SHP77 (cell line): Measurements from ENCODE around the gene NBPF8.
"Not testable (repeated sequence)": the region's sequence is repeated elsewhere in the genome, so short reads cannot be mapped to it uniquely, and the experiment has no call there.

Source experiments
- DNase-seq, 2 experiments: peaks; one replicate each; lab custom pipeline; 2025; lab: John Stamatoyannopoulos, UW

The NBPF8 gene, protein sequence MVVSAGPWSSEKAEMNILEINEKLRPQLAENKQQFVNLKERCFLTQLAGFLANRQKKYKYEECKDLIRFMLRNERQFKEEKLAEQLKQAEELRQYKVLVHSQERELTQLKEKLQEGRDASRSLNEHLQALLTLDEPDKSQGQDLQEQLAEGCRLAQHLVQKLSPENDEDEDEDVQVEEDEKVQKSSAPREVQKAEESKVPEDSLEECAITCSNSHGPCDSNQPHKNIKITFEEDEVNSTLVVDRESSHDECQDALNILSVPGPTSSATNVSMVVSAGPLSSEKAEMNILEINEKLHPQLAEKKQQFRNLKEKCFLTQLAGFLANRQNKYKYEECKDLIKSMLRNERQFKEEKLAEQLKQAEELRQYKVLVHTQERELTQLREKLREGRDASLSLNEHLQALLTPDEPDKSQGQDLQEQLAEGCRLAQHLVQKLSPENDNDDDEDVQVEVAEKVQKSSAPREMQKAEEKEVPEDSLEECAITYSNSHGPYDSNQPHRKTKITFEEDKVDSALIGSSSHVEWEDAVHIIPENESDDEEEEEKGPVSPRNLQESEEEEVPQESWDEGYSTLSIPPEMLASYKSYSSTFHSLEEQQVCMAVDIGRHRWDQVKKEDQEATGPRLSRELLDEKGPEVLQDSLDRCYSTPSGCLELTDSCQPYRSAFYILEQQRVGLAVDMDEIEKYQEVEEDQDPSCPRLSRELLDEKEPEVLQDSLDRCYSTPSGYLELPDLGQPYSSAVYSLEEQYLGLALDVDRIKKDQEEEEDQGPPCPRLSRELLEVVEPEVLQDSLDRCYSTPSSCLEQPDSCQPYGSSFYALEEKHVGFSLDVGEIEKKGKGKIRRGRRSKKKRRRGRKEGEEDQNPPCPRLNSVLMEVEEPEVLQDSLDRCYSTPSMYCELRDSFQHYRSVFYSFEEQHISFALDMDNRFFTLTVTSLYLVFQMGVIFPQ

DNA sequence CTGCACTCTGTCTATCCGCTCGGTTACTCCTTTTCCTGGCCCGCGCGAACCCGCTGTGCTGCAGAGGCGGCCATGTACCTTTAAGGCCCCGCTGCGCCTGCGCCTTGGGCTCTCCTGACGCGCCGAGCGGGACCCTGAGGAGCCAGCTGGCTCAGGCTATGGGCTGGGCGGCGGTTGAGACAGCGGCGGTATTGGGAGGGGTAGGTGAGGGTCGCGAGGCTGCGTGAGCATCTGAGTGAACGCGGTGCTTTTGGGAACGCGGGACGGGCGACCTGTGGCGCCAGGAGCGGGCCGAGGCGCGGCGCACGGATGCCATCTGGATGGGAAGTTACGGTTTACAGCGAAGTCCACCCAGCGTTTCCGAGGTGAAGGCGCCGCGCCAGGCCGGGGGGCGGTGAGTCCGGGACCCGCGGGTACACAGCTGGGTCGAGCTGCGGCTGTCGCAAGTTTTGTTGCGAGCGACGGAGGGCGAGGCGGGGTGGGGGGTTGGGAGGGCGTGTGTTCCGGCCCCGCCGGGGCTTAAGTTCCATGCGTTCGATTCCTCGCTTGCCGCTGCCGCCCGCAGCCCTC, at the start of gene NBPF8:
Gene NBPF8 (plus strand): TSS at position 125 of the 570 bp plus-strand sequence. CDS start 21,488 bp downstream, outside the sequence.
- peak; percentile 16 to 34 for DNase-seq

DNA sequence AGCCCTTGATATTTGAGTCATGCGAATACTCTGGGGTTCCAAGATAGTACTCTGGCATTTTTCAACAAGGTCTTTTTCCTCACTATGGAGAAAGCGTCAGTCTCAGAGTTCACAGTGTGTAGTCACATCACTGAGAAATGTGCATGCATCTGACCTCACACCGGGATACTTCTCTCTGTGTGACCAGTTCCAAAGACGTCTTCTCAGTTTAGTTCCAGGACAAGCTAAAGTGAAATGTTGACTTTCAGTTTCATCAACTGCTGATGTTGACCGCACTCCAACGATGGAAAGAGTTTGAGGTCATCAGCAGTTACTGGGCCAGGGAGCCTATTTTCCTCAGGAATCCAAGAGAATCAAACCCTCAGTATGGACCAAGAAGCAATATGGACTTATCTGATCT, 47.1 kb upstream of the NBPF8 start:
- DNase-seq = not testable (repeated sequence)

DNA sequence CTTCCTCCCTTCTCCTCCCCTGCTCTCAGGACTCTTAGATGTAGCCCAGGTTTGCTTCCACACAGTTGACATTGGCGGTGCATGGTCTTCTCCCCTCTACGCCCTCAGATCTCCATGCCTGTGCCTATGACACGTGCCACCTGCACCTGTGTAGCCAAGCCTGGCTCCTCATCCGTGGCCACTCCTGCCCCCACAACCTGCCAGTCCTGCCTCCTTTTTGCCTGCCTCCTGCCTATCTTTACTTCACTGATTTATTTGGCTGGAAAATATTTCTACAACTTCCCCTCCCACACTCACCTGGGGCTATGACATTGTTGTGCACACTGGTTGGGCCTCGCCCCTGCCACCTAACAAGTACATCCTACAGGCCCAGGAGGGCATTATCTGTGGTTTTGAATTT, 28.2 kb upstream of the NBPF8 start:
- not testable (repeated sequence) for DNase-seq

DNA sequence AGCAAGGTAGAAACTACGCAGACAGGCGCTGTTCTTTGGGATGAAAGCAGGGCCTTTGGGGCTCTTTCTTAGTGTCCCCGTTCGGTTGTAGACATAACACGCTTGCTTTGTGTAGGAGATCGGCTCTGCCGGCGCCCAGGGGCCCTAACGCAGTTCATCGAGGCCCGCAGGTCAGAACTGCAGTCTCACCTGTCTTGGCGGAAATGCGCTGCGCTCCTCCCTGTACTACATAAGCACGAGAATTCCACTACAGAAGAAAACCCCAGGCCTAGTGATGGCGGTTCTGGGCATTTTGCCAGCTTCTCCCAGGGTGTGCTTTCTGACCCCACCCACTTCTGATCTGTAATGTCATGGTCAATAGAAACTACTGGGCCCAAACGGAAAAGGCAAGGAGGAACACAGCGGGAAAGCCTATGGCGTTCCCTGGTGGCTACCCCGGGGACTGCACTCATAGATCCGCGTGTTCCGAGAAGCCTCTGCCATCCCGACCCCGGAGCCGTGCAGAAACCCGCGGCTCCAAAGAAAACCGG, 26.2 kb upstream of the NBPF8 start:
- DNase-seq = peak; percentile 51 to 60

DNA sequence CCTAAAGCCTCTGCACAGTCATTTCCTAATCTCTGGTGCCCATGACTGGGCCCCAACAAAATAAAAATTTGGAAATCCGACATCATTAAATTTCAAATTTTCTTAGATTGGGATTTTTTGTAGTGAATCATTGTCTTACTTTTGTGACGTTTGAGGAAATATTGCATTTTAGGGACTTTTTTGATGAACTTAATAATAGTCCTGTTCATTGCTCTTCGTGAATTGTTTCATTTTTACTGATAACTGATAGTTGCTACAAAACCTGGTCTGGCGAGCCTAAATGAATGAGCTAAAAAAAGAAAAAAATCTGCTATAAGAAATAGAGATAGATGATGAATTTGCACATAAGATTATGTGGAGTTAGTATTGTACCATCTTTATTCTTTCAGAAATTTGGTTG, 23.5 kb upstream of the NBPF8 start:
- DNase-seq = not testable (repeated sequence)

DNA sequence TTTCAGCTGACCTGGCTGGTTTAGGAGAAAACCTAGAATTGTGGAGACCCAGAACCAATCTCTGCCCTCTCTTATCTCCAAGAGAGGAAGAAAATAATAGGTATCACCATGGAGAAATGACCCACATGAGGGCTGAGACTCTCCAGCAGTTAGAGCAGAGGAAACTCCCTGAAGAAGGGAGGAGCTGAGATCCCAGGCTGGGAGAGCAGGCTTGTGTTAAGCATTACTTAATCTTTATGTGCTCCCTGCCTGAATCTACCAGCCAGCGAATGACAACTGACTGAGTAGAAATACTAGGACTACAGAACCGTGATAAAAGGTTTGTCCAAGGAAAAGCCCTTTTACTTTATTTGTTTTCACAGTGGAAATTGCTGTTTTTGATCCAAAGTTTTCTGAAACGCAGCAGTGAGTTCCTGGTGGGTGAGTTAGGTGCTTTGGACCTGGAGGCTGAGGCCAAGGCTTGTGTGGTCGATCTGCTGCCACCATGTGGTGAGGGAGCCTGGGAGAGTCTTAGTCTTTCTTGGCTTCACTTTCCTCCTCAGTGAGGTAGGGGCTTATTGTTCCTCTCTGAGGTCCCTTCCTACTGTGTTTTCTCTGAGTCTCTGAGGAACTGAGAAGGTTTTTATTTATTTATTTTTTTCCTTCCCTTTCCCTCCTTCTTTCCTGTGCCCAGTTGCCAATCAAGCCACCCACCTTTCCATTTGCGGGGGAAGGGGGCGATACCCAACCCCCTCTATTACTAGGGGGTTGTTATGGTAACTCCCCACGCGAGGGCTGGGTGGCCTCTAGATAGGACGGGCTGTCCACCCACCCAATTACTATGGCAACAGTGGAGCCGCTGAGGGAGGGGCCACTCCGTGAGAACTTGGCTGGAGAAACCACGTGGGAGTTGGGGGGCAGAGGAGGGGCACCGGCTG, 21.3 kb upstream of the NBPF8 start:
- DNase-seq = not testable (repeated sequence)

DNA sequence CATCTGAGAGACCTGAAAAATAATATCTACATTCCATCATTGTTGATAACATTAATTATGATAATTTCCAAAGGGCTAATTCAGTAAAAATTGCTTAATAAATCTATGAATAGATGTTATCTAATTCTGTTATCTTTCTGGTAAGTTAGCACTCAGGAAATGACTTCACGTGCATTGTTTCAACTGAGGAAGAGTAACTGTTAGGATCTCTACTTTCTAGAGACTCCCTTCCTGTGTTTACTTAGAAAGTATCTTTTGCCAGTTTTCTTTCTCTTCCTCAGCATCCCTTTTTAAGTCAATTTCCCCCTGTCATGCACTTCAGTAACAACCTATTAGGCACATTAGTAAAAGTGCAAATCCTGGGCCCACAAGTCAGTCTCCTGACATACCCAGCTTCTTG, 9.5 kb upstream of the NBPF8 start:
- not testable (repeated sequence) for DNase-seq

DNA sequence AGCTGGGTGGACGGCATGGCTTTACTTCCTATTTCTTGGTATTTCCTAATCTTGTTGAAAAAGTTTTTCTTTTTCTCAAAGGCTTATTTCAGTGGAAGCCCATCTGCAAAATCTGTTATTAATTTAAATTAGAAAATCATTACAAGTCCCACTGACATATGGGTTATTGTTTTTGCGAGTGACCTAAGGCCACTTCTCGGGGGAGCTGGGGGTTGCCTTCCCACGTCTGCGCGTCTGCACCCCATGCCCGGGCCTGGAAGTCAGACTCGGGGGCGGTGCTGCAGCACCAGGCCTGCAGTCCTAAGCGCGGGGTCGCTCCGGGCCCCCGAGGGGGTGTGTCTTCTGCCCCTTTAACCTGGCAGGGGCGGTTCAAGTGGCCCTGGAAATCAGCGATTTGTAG, 384 bp upstream of the NBPF8 start:
- not testable (repeated sequence) for DNase-seq

DNA sequence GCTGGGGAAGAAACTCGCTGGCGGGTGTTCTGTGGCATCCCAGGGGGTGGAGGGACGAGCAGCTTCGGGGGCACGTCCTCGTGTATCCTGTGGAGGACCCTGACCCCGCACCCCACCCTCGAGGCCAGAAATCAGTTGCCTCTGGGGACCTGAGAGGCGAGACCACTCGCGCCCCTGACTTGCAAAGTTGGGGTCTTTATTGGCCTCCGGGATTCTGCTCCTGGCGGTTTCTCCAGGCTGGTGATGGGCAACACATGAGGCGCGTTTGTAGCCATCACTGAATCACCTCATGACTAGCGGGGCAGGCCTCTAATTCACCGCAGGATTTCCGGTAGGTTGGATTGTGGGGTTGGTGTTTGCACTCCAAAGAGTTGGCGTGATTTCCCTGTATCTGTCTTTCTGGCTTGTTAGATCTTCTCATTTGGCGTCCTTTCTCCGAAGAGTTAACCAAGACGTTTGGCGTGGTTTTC, 692 bp downstream of the NBPF8 start:
- DNase-seq = peak; percentile 5 to 8

DNA sequence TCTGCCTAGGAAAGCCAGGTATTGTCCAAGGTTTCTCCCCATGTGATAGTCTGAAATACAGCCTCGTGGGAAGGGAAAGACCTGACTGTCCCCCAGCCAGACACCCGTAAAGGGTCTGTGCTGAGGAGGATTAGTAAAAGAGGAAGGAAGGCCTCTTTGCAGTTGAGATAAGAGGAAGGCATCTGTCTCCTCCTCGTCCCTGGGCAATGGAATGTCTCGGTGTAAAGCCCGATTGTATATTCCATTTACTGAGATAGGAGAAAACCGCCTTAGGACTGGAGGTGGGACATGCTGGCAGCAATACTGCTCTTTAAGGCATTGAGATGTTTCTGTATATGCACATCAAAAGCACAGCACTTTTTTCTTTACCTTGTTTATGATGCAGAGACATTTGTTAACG, 10.2 kb downstream of the NBPF8 start:
- DNase-seq = not testable (repeated sequence)

DNA sequence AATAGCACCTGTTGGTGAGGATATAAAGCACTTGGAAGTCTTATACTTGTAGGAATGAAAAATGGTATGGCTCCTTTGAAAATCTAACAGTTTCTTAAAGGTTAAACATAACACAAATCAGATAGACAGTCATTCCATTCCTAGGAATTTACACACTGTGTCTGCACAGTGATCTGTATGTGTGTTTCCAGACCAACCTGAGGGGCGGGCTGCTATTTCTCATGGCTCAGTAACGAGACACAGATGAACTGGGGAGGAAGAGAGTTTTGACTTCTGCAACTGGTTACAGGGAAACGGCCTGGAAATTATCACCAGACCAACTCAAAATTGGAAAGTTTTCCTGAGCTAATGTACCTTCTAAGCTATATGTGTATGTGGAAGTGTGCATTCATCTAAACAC, 16.8 kb downstream of the NBPF8 start:
- not testable (repeated sequence) for DNase-seq

DNA sequence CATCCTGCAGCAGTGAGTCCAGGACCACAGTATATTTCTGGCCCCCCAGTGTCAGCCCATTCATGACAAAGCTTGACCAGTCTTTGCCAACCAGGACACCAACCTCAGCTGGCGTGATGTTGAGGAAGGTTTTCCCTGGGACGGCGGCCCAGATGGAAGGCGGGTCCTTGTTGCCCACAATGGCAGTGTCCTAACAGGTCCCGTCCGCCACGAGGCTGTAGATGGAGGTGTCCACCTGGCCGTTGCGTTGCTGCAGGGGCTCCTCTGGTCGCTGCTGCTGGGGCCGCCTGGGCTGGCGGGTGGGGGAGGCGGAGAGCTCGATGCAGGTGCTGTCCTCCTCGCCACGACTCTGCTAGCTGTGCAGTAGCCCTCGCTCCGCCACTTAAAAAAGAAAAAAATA, 19.0 kb downstream of the NBPF8 start:
- DNase-seq = not testable (repeated sequence)

DNA sequence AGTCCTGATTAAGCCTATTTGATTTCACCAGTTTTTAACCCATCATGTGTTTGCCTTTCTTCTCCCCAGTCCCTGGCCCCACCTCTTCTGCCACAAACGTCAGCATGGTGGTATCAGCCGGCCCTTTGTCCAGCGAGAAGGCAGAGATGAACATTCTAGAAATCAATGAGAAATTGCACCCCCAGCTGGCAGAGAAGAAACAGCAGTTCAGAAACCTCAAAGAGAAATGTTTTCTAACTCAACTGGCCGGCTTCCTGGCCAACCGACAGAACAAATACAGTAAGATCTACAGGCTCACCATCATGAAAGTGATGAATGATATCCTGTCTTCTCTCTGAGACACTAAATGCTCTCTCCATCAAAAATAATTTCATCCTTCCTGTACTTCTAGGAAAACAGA, 34.3 kb downstream of the NBPF8 start:
- DNase-seq = not testable (repeated sequence)
